Jurkat, Clone E6-1 (cell line): Measurements from ENCODE around the gene TMEM126A.

Source experiments
- DNase-seq: peaks from one replicate; pipeline ENCODE4 v3.0.0-alpha.2; 2011; ENCODE audit warnings: low read depth, low spot score
- H3K4me3 ChIP-seq: 2 replicates; pipeline ENCODE4 v1.5.1; 2011; ENCODE audit warnings: mild to moderate bottlenecking, low read length, control low read depth, moderate library complexity

TMEM126A gene

GRCh38 chr11:85682330-85683305 lies 34.9 kb downstream of the TMEM126A start:
- H3K4me3 ChIP-seq: no peak overlapping the region
- no peak for DNase-seq

DNA sequence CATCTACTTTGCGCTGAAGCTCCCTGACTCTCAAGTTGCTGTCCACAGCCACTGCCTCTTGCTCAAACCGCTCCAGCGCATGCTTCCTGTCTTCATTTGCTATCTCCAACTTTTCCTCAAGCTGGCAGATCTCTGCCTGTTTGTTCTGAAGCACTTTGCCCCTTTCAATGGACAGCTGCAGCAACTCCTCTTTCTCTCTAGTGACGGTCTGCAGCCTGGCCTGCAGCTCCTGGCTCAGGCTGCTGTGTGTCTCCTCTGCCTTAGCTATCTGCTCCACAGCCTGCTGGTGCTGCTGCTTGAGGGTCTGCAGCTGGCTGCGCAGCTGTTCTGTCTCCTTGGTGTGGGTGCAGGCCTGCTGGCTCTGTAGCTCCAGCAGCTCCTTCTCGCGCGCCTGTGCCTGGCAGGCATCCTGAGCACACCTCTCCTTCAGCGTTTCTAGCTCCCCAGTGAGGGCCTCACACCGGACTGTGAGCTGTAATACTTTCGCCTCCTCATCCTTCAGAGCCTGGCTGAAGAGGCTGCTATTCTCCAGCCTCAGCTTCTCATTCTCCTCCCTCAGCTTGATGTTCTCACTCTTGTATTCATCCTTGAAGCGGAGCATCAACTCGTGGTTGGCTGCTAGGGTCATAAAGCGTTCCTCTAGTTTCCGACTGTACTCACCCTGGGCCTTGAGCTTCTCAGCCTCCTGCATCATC lies 37.5 kb downstream of the TMEM126A start:
- H3K4me3 ChIP-seq: no peak overlapping the region
- no peak for DNase-seq

- no peak for DNase-seq
- no peak within 1 kb of the TSS for H3K4me3 ChIP-seq
These were observed 38.2 kb downstream of the TMEM126A start, which contains the start of gene CCDC89 for GRCh38 chr11:85685820-85686459. Gene CCDC89, minus strand, starts transcription at chr11:85686195. Its CDS starts 65 bp downstream, at chr11:85686130.

DNA sequence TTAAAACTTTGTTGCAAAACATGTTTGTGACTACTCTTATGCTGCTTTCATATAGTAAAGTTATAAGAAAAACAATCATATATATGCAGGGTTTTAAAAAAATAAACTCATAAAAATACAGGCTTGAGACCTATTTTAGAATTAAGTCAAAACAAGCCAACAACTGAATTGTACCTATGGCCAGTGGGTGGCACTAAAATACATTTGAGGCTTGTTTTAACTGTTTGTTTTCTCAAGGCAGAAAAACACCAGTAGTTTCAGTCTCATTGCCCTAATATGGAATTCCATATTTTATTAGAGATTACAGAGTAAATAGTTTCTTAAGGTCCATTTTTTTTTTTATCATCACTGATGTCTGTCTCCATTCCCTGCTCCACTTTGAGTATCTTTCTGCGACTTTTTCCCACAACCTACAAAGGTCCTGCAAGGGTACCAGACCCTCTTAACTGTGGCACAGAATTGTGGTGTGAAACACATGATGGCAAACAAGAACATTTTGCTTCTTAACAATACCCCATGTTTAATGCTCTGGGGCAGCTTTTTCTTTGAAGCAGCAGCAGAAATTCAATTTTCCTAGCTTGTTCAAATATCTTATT lies 46.7 kb downstream of the TMEM126A start:
- peak; percentile 26 for DNase-seq
- no peak overlapping the region for H3K4me3 ChIP-seq

- H3K4me3 ChIP-seq: no peak overlapping the region
- DNase-seq: no peak
These were observed 47.8 kb downstream of the TMEM126A start for GRCh38 chr11:85695546-85695945.

GRCh38 chr11:85697747-85698146 lies 50.0 kb downstream of the TMEM126A start:
- no peak overlapping the region for H3K4me3 ChIP-seq
- no peak for DNase-seq

DNA sequence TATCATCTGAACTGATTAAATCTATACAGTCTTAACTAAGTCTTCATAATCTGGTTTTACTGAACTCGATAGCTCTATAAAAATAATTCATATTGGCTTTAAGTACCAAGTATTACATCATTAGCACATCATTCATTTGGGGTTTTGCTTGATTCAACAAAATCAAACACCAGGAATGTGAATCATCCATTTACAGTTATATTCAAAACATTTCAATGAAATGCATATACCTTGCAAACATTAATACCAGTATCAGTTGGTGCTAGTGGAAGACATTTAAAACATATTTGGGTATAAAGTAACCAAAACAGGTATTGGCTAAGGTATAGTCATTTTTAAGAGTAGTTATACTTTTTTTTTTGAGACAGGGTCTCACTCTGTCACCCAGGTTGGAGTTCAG lies 50.4 kb downstream of the TMEM126A start:
- DNase-seq: no peak
- H3K4me3 ChIP-seq: no peak overlapping the region

GRCh38 chr11:85699957-85700741 lies 52.4 kb downstream of the TMEM126A start:
- DNase-seq: peak; percentile 8
- no peak overlapping the region for H3K4me3 ChIP-seq

- no peak overlapping the region for H3K4me3 ChIP-seq
- no peak for DNase-seq
These were observed 57.2 kb downstream of the TMEM126A start for GRCh38 chr11:85704967-85705366.

DNA sequence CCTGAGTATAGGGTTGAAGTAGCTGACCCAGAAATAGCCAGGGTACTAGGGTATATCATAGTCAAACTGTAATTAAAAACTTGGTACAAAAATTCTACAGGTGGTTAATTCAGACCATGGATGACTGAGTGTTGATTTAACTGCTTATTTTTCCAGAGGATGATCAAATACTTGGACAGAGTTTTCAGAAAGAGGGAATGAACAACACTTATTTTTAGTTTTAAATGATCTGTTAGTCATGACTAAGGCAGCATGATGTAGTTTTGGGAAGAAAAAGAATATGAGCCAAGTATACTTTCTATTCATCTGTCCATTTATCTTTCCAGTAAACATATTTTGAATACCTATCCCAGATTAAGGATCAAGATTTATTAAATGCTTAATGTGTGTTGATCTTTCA lies 58.0 kb downstream of the TMEM126A start:
- DNase-seq: no peak
- H3K4me3 ChIP-seq: no peak overlapping the region
